ENCODE results near the gene FNDC3A. TPM values are rescaled to one million over a fixed set of nuclear protein-coding genes. Genes with fewer than 3 reads are reported as not detected.
A peak's percentile ranks its signal among the peaks of the same experiment; 100 is the strongest.

FNDC3A gene
- total and polyA plus RNA-seq, 4 donors, result 17.6 to 87.6 (median 34.5) TPM

DNA sequence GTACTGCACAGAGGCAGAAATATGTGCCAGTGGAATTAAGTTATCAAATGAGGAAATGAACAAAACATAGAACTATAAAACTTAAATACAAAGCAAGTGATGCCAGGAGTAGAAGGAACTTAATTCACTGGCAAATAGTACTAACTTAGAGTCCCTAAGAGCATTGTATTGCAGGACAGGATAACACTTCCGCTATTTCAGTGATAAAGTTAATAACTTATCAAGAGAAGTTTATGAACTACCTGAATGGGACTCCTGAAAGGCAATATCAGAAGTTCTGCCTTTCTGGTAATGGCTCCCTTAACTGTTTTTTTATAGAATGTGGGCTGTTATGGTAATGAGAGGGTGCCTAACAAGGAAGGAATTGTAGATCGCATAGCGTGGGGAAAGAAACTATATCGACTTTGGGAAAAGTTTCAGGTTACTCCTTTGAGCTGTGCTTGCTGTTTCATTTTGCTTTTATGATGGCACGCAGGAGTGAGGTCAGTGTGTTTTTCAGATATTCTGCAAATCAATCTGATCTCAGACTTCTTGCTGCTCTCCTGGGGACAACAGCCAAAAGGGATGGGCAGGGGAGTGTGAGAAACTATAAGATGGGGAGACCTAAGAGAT is 149.1 kb downstream of the FNDC3A start:
- ATAC-seq (ENCODE audit: insufficient read depth, low FRiP score) (no peak), DNase-seq (no peak)
- TF ChIP-seq, protein P1, sequence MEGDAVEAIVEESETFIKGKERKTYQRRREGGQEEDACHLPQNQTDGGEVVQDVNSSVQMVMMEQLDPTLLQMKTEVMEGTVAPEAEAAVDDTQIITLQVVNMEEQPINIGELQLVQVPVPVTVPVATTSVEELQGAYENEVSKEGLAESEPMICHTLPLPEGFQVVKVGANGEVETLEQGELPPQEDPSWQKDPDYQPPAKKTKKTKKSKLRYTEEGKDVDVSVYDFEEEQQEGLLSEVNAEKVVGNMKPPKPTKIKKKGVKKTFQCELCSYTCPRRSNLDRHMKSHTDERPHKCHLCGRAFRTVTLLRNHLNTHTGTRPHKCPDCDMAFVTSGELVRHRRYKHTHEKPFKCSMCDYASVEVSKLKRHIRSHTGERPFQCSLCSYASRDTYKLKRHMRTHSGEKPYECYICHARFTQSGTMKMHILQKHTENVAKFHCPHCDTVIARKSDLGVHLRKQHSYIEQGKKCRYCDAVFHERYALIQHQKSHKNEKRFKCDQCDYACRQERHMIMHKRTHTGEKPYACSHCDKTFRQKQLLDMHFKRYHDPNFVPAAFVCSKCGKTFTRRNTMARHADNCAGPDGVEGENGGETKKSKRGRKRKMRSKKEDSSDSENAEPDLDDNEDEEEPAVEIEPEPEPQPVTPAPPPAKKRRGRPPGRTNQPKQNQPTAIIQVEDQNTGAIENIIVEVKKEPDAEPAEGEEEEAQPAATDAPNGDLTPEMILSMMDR (IDR thresholded peaks at IDR 0.05; ENCODE audit: control extremely low read depth, extremely low read depth), result no peak
- Histone ChIP-seq H3K36me3 (ENCODE audit: control insufficient read depth in 4 of 4, insufficient read depth in 4 of 4, low read length in 4 of 4) (peaks cover 0 to 10% (median 0%) of the 10 kb centered on the region in 4 donors), H3K27ac (ENCODE audit: low read depth in 1 of 2, low read length in 1 of 2) (no peak overlapping the region), H3K4me1 (ENCODE audit: control insufficient read depth in 5 of 5, insufficient read depth in 5 of 5, low read length in 5 of 5) (no peaks in the 10 kb centered on the region), H3K4me3 (no peak overlapping the region), H3K9me3 (ENCODE audit: control insufficient read depth in 4 of 4, insufficient read depth in 3 of 4, low read length in 3 of 4) (no peaks in the 10 kb centered on the region), H3K27me3 (ENCODE audit: control insufficient read depth in 3 of 3, insufficient read depth in 3 of 3, low read length in 2 of 3) (no peaks in the 10 kb centered on the region), H3K9ac (ENCODE audit: insufficient read depth in 1 of 2, low read length in 2 of 2) (no peak overlapping the region)
- WGBS, 2 donors, result 88 to 90% methylated on average over 5 of the region's 5 CpGs

DNA sequence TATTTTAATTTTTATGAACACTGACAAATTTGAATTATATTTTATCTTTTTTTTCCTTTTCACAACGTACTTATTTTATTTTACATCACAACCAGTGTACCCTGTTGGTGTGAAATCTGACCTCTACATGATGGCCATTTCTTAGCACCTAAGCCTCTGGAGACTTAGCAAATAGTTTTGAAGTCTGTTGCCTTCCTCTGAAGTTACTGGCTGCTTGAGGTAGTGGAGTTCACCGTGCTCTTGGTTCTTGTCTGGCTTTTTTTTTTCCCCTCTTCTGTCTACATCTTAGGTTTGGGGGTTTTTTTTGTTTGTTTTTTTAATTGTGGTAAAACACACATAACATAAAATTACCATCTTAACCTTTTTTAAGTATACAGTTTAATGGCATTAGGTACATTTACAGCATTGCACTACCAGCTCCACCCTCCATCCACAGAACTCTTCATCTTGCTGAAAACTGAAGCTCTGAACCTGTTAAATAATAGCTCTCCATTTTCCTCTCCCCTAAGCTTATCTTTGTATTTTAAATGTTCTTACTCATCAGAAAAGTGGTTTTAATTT is 150.3 kb downstream of the FNDC3A start:
- Histone ChIP-seq H3K4me3 (no peak overlapping the region), H3K27ac (ENCODE audit: low read depth in 1 of 2, low read length in 1 of 2) (no peak overlapping the region), H3K9me3 (ENCODE audit: control insufficient read depth in 4 of 4, insufficient read depth in 3 of 4, low read length in 3 of 4) (no peaks in the 10 kb centered on the region), H3K4me1 (ENCODE audit: control insufficient read depth in 5 of 5, insufficient read depth in 5 of 5, low read length in 5 of 5) (no peaks in the 10 kb centered on the region), H3K27me3 (ENCODE audit: control insufficient read depth in 3 of 3, insufficient read depth in 3 of 3, low read length in 2 of 3) (no peaks in the 10 kb centered on the region), H3K9ac (ENCODE audit: insufficient read depth in 1 of 2, low read length in 2 of 2) (no peak overlapping the region), H3K36me3 (ENCODE audit: control insufficient read depth in 4 of 4, insufficient read depth in 4 of 4, low read length in 4 of 4) (peaks cover 0 to 17% (median under 1%) of the 10 kb centered on the region in 4 donors)
- WGBS, 2 donors, result 43 to 66% methylated on average over 2 of the region's 2 CpGs
- TF ChIP-seq, protein P1 (IDR thresholded peaks at IDR 0.05; ENCODE audit: control extremely low read depth, extremely low read depth), result no peak
- ATAC-seq (ENCODE audit: insufficient read depth, low FRiP score), result no peak
- no peak for DNase-seq

DNA sequence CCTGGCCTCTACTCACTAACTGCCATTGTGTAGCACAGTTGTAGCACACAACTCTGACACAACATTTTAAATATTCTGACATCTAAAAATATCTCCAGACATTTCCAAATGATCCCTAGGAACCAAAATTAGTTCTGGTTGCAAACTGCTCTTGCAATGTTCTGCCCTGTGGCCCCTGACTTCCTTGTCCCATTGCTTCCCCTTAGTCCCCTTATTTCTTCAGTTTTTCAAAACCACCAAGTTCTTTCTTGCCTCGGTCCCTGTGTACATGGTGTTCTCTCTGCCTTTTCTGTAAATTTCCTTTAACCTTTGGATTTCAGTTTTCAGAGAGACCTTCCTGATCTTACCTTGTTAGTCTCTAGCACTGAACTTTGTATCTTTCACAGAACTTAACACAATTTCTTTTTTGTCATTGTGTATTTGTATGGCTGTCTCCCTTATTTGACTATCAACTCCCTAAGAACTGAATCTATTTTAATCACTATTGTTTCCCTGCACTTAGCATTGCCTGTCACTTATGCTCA is 156.8 kb downstream of the FNDC3A start:
- DNase-seq (no peak), ATAC-seq (ENCODE audit: insufficient read depth, low FRiP score) (no peak)
- Histone ChIP-seq H3K9ac (ENCODE audit: insufficient read depth in 1 of 2, low read length in 2 of 2) (no peak overlapping the region), H3K9me3 (ENCODE audit: control insufficient read depth in 4 of 4, insufficient read depth in 3 of 4, low read length in 3 of 4) (no peaks in the 10 kb centered on the region), H3K4me3 (no peak overlapping the region), H3K4me1 (ENCODE audit: control insufficient read depth in 5 of 5, insufficient read depth in 5 of 5, low read length in 5 of 5) (peaks cover 0 to 6% (median 0%) of the 10 kb centered on the region in 5 donors), H3K36me3 (ENCODE audit: control insufficient read depth in 4 of 4, insufficient read depth in 4 of 4, low read length in 4 of 4) (peaks cover 13 to 31% (median 24%) of the 10 kb centered on the region in 4 donors), H3K27me3 (ENCODE audit: control insufficient read depth in 3 of 3, insufficient read depth in 3 of 3, low read length in 2 of 3) (no peaks in the 10 kb centered on the region), H3K27ac (ENCODE audit: low read depth in 1 of 2, low read length in 1 of 2) (peak overlapping the region in 1 of 2 donors; percentile 16)
- 31 to 76% methylated on average over 1 of the region's 1 CpG for WGBS, 2 donors
- TF ChIP-seq, protein P1 (IDR thresholded peaks at IDR 0.05; ENCODE audit: control extremely low read depth, extremely low read depth), result no peak

Data from lung (tissue), 12 donors.